Measurements from ENCODE around the gene GALNT5. TPM values are rescaled to one million over a fixed set of nuclear protein-coding genes. Genes with fewer than 3 reads are reported as not detected.

Gene GALNT5
- total RNA-seq, 1 experiment from 2014 or later: 0.08 TPM

- intact Hi-C loops (cut with micrococcal nuclease; ENCODE audit: unreplicated experiment): no loop called here
- H3K36me3 ChIP-seq (ENCODE audit: control insufficient read depth, insufficient read depth, low read length): no peaks in the 10 kb centered on the region
- H3K4me3 ChIP-seq (ENCODE audit: low read depth in 2 of 2, low read length in 2 of 2): no peak overlapping the region
- ChIA-PET POLR2A (no interaction called here), CTCF (no interaction called here)
- no peak overlapping the region for H3K27ac ChIP-seq (ENCODE audit: low read length)
- no TSS peak for BruUV-seq (replicated peaks)
- no peaks in the 10 kb centered on the region for H3K27me3 ChIP-seq (ENCODE audit: control insufficient read depth, insufficient read depth, low read length)
- H3K4me1 ChIP-seq (ENCODE audit: control insufficient read depth, insufficient read depth, low read length): no peaks in the 10 kb centered on the region
- TF ChIP-seq CTCF (IDR thresholded peaks at IDR 0.05) (no peak), POLR2AphosphoS5 (IDR thresholded peaks at IDR 0.05; ENCODE audit: low read depth, low read length) (no peak), SIN3A (IDR thresholded peaks at IDR 0.05; ENCODE audit: borderline replicate concordance, insufficient read depth, low read depth, low read length) (no peak), TCF7L2 (IDR thresholded peaks at IDR 0.05; ENCODE audit: low read depth, low read length) (no peak)
- TF ChIP-seq, protein P1, sequence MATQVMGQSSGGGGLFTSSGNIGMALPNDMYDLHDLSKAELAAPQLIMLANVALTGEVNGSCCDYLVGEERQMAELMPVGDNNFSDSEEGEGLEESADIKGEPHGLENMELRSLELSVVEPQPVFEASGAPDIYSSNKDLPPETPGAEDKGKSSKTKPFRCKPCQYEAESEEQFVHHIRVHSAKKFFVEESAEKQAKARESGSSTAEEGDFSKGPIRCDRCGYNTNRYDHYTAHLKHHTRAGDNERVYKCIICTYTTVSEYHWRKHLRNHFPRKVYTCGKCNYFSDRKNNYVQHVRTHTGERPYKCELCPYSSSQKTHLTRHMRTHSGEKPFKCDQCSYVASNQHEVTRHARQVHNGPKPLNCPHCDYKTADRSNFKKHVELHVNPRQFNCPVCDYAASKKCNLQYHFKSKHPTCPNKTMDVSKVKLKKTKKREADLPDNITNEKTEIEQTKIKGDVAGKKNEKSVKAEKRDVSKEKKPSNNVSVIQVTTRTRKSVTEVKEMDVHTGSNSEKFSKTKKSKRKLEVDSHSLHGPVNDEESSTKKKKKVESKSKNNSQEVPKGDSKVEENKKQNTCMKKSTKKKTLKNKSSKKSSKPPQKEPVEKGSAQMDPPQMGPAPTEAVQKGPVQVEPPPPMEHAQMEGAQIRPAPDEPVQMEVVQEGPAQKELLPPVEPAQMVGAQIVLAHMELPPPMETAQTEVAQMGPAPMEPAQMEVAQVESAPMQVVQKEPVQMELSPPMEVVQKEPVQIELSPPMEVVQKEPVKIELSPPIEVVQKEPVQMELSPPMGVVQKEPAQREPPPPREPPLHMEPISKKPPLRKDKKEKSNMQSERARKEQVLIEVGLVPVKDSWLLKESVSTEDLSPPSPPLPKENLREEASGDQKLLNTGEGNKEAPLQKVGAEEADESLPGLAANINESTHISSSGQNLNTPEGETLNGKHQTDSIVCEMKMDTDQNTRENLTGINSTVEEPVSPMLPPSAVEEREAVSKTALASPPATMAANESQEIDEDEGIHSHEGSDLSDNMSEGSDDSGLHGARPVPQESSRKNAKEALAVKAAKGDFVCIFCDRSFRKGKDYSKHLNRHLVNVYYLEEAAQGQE (IDR thresholded peaks at IDR 0.05; ENCODE audit: insufficient read depth in 1 of 2, low read depth in 2 of 2, low read length in 1 of 2): no peak
- H3K9me3 ChIP-seq (ENCODE audit: control insufficient read depth, insufficient read depth, low read depth, low read length): no peaks in the 10 kb centered on the region
- DNase-seq (ENCODE audit: low read depth, low spot score) (no peak), ATAC-seq (no peak)
- in situ Hi-C loops (cut with HindIII; ENCODE audit: low pct_unique_long_range_greater_than_20kb, low sequenced_read_pairs): no loop called here
Observed at GRCh38 chr2:157254041-157254440, 3.5 kb upstream of the GALNT5 start.

DNA sequence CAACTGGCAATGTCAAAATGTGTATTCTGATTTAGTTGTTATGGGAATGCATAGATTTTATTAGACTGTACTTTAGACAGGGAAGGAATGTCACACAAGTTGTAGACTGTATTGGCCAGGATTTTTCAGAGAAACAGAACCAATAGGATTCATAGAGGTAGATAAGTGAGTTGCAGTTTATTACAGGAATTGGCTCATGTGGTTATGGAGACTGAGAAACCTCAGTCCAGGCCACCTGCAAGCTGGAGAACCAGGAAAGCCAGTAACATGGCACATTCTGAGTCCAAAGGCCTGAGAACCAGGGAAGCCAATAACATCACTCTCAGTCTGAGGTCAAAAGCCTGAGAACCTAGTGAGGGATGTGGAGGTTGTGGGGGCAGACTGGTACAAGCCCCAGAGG, 1.8 kb upstream of the GALNT5 start:
- H3K36me3 ChIP-seq (ENCODE audit: control insufficient read depth, insufficient read depth, low read length): no peaks in the 10 kb centered on the region
- POLR2A ChIA-PET: no interaction called here
- no peak overlapping the region for H3K27ac ChIP-seq (ENCODE audit: low read length)
- no peak for ATAC-seq
- H3K4me1 ChIP-seq (ENCODE audit: control insufficient read depth, insufficient read depth, low read length): no peaks in the 10 kb centered on the region
- TF ChIP-seq TCF7L2 (IDR thresholded peaks at IDR 0.05; ENCODE audit: low read depth, low read length) (no peak), CTCF (IDR thresholded peaks at IDR 0.05) (no peak), SIN3A (IDR thresholded peaks at IDR 0.05; ENCODE audit: borderline replicate concordance, insufficient read depth, low read depth, low read length) (no peak), POLR2AphosphoS5 (IDR thresholded peaks at IDR 0.05; ENCODE audit: low read depth, low read length) (no peak)
- TF ChIP-seq, protein P1 (IDR thresholded peaks at IDR 0.05; ENCODE audit: insufficient read depth in 1 of 2, low read depth in 2 of 2, low read length in 1 of 2): no peak
- H3K27me3 ChIP-seq (ENCODE audit: control insufficient read depth, insufficient read depth, low read length): no peaks in the 10 kb centered on the region
- CTCF ChIA-PET: no interaction called here
- in situ Hi-C loops (cut with HindIII; ENCODE audit: low pct_unique_long_range_greater_than_20kb, low sequenced_read_pairs): no loop called here
- BruUV-seq (replicated peaks): no TSS peak
- DNase-seq (ENCODE audit: low read depth, low spot score): no peak
- intact Hi-C loops (cut with micrococcal nuclease; ENCODE audit: unreplicated experiment): no loop called here
- H3K9me3 ChIP-seq (ENCODE audit: control insufficient read depth, insufficient read depth, low read depth, low read length): no peaks in the 10 kb centered on the region
- H3K4me3 ChIP-seq (ENCODE audit: low read depth in 2 of 2, low read length in 2 of 2): no peak overlapping the region

All from Panc1 (cell line).